Suprapubic skin (tissue), 3 donors: Measurements from ENCODE around the gene PPP2R5C.

Experiments used
- CTCF ChIP-seq, 2 donors: fragments of 200-600 bp in 1 of 2; fragments of 450-650 bp in 1 of 2; sonication (generic) in 1 of 2; IDR thresholded peaks; one replicate each; pipeline ENCODE4 v1.5.1; 2016 to 2019; ENCODE audit warnings: antibody characterized with exemption in 2 of 2, mild to moderate bottlenecking in 1 of 2, moderate library complexity in 1 of 2
- EP300 ChIP-seq: sonication (generic); formaldehyde crosslinking; IDR thresholded peaks from one replicate; pipeline ENCODE4 v1.6.1; 2017; ENCODE audit warnings: antibody characterized with exemption
- POLR2A ChIP-seq, 2 donors: fragments of 450-650 bp; IDR thresholded peaks; one replicate each; pipeline ENCODE4 v1.6.1; 2017; ENCODE audit warnings: antibody characterized with exemption in 2 of 2, mild to moderate bottlenecking in 2 of 2, moderate library complexity in 2 of 2

GRCh38 chr14:101887219-101887618 lies 125.7 kb downstream of the PPP2R5C start:
- TF ChIP-seq CTCF (IDR thresholded peaks at IDR 0.05) (no peak), POLR2A (IDR thresholded peaks at IDR 0.05) (no peak), EP300 (no peak)
